Mesenchymal stem cell (in vitro differentiated cells and primary cell): ENCODE results near the gene PDGFA.

Experiments
- DNase-seq: peaks from one replicate; pipeline ENCODE4 v3.0.0-alpha.2; 2013
- H2AFZ ChIP-seq: one replicate; pipeline ENCODE4 v1.6.1; 2013; ENCODE audit warnings: low read depth, mild to moderate bottlenecking, control low read depth, inconsistent platforms, low read length, moderate library complexity
- H2AK5ac ChIP-seq: 2 replicates; pipeline ENCODE4 v1.6.1; 2013; ENCODE audit warnings: low read length, moderate library complexity, mild to moderate bottlenecking, inconsistent platforms; ENCODE audit not compliant: severe bottlenecking
- H2BK120ac ChIP-seq: one replicate; pipeline ENCODE4 v1.6.1; 2013; ENCODE audit warnings: low read depth, mild to moderate bottlenecking, inconsistent platforms, low read length, moderate library complexity
- H2BK12ac ChIP-seq, 2 experiments: one replicate each; pipeline ENCODE4 v1.6.1; 2013; ENCODE audit warnings: inconsistent platforms in 2 of 2, low read length in 2 of 2, mild to moderate bottlenecking in 2 of 2, moderate library complexity in 2 of 2, control low read depth in 1 of 2
- H2BK15ac ChIP-seq: one replicate; pipeline ENCODE4 v1.6.1; 2013; ENCODE audit warnings: mild to moderate bottlenecking, low read depth, inconsistent platforms; ENCODE audit not compliant: poor library complexity, severe bottlenecking
- H2BK5ac ChIP-seq: 2 replicates; pipeline ENCODE4 v1.6.1; 2013; ENCODE audit warnings: low read depth, mild to moderate bottlenecking, low read length, control low read depth, inconsistent platforms; ENCODE audit not compliant: poor library complexity, severe bottlenecking
- H3K14ac ChIP-seq, 2 experiments: one replicate each; pipeline ENCODE4 v1.6.1; 2013; ENCODE audit warnings: inconsistent platforms in 2 of 2, low read length in 2 of 2, control low read depth in 1 of 2, mild to moderate bottlenecking in 1 of 2, moderate library complexity in 1 of 2
- H3K18ac ChIP-seq, 2 experiments: one replicate each; pipeline ENCODE4 v1.6.1; 2013; ENCODE audit warnings: inconsistent platforms in 2 of 2, low read length in 2 of 2, control low read depth in 1 of 2, low read depth in 1 of 2, mild to moderate bottlenecking in 1 of 2
- H3K23ac ChIP-seq, 2 experiments: one replicate each; pipeline ENCODE4 v1.6.1; 2013; ENCODE audit warnings: inconsistent platforms in 2 of 2, low read length in 2 of 2, mild to moderate bottlenecking in 2 of 2, moderate library complexity in 2 of 2, control low read depth in 1 of 2
- H3K27ac ChIP-seq: 2 replicates; pipeline ENCODE4 v1.5.1; 2013; ENCODE audit warnings: mild to moderate bottlenecking, moderate library complexity, low read length, control low read depth, inconsistent platforms; ENCODE audit not compliant: poor library complexity, severe bottlenecking
- H3K27me3 ChIP-seq, 2 experiments: 2 replicates each; pipeline versions ENCODE4 v1.6.1 to v1.7.0; 2013; ENCODE audit warnings: low read length in 2 of 2, mild to moderate bottlenecking in 2 of 2, moderate library complexity in 2 of 2, control low read depth in 1 of 2, inconsistent platforms in 1 of 2; ENCODE audit not compliant: control insufficient read depth in 1 of 2, insufficient read depth in 1 of 2
- H3K36me3 ChIP-seq, 2 experiments: 2 replicates each; pipeline versions ENCODE4 v1.6.1 to v1.7.0; 2013; ENCODE audit warnings: low read length in 2 of 2, control low read depth in 1 of 2, inconsistent platforms in 1 of 2, low read depth in 1 of 2, mild to moderate bottlenecking in 1 of 2; ENCODE audit not compliant: insufficient read depth in 2 of 2, control insufficient read depth in 1 of 2
- H3K4ac ChIP-seq, 2 experiments: one replicate each; pipeline ENCODE4 v1.6.1; 2013; ENCODE audit warnings: inconsistent platforms in 2 of 2, low read length in 2 of 2, mild to moderate bottlenecking in 2 of 2, moderate library complexity in 2 of 2, control low read depth in 1 of 2, low read depth in 1 of 2
- H3K4me1 ChIP-seq: 2 replicates; pipeline ENCODE4 v1.6.1; 2013; ENCODE audit warnings: low read depth, low read length, control low read depth; ENCODE audit not compliant: control insufficient read depth, insufficient read depth
- H3K4me2 ChIP-seq: 2 replicates; pipeline ENCODE4 v1.6.1; 2013; ENCODE audit warnings: low read length, mild to moderate bottlenecking, inconsistent platforms; ENCODE audit not compliant: poor library complexity, severe bottlenecking
- H3K4me3 ChIP-seq, 2 experiments: 2 replicates each; pipeline versions ENCODE4 v1.5.1 to v1.7.0; 2013; ENCODE audit warnings: low read length in 2 of 2, mild to moderate bottlenecking in 2 of 2, control low read depth in 1 of 2, low read depth in 1 of 2; ENCODE audit not compliant: insufficient read depth in 1 of 2
- H3K79me1 ChIP-seq: replicated peaks from 2 replicates; pipeline ENCODE4 v1.6.1; 2013; ENCODE audit warnings: mild to moderate bottlenecking, control low read depth, low read length, inconsistent platforms; ENCODE audit not compliant: poor library complexity, severe bottlenecking
- H3K9ac ChIP-seq: 2 replicates; pipeline ENCODE4 v1.7.0; 2013; ENCODE audit warnings: mild to moderate bottlenecking, low read length, moderate library complexity
- H3K9me3 ChIP-seq: 2 replicates; pipeline ENCODE4 v1.7.0; 2013; ENCODE audit warnings: mild to moderate bottlenecking, low read length; ENCODE audit not compliant: control insufficient read depth
- H4K8ac ChIP-seq: one replicate; pipeline ENCODE4 v1.6.1; 2013; ENCODE audit warnings: inconsistent platforms, mild to moderate bottlenecking, low read length, moderate library complexity
- H4K91ac ChIP-seq: one replicate; pipeline ENCODE4 v1.6.1; 2013; ENCODE audit warnings: mild to moderate bottlenecking, low read length, inconsistent platforms
- WGBS: methylation state at CpG from one replicate; pipeline ENCODE4 v1.1.7; 2013; ENCODE audit warnings: mixed read lengths; 5-methylcytosine and 5-hydroxymethylcytosine counted together

Gene PDGFA

GRCh38 chr7:557558-557881 lies 37.9 kb upstream of the PDGFA start:
- H3K4me2 ChIP-seq: no peak overlapping the region
- no peak overlapping the region for H3K9ac ChIP-seq
- peaks cover 24% of the 10 kb centered on the region for H3K4me1 ChIP-seq
- no peak overlapping the region for H2BK5ac ChIP-seq
- H3K4ac ChIP-seq: no peak overlapping the region
- H2BK12ac ChIP-seq: no peak overlapping the region
- peaks cover 0 to 26% of the 10 kb centered on the region in 2 experiments for H3K27me3 ChIP-seq
- H2AFZ ChIP-seq: no peak overlapping the region
- H3K27ac ChIP-seq: no peak overlapping the region
- H3K4me3 ChIP-seq: no peak overlapping the region
- H4K8ac ChIP-seq: no peak overlapping the region
- no peak overlapping the region for H3K14ac ChIP-seq
- peaks cover 0 to 5% of the 10 kb centered on the region in 2 experiments for H3K36me3 ChIP-seq
- H3K18ac ChIP-seq: no peak overlapping the region
- no peaks in the 10 kb centered on the region for H3K79me1 ChIP-seq
- no peak overlapping the region for H2AK5ac ChIP-seq
- DNase-seq: no peak
- H3K23ac ChIP-seq: no peak overlapping the region
- no peak overlapping the region for H2BK15ac ChIP-seq
- WGBS: 96% methylated on average over 8 of the region's 12 CpGs
- H4K91ac ChIP-seq: no peak overlapping the region
- peaks cover 4% of the 10 kb centered on the region for H3K9me3 ChIP-seq
- H2BK120ac ChIP-seq: no peak overlapping the region

GRCh38 chr7:556837-557557 lies 37.4 kb upstream of the PDGFA start:
- Histone ChIP-seq H3K4me3 (no peak overlapping the region), H4K8ac (no peak overlapping the region), H3K36me3 (peaks cover 0 to 5% of the 10 kb centered on the region in 2 experiments), H4K91ac (no peak overlapping the region), H2BK15ac (no peak overlapping the region), H3K27me3 (peaks cover 0 to 26% of the 10 kb centered on the region in 2 experiments), H3K23ac (no peak overlapping the region), H3K4me1 (peaks cover 20% of the 10 kb centered on the region), H2BK120ac (no peak overlapping the region), H2AK5ac (no peak overlapping the region), H3K4ac (no peak overlapping the region), H3K27ac (no peak overlapping the region), H3K4me2 (no peak overlapping the region), H3K9ac (no peak overlapping the region), H2BK5ac (no peak overlapping the region), H3K18ac (no peak overlapping the region), H3K14ac (no peak overlapping the region), H2BK12ac (no peak overlapping the region), H3K79me1 (no peaks in the 10 kb centered on the region), H2AFZ (no peak overlapping the region), H3K9me3 (peaks cover 4% of the 10 kb centered on the region)
- WGBS: 94% methylated on average over 29 of the region's 32 CpGs
- no peak for DNase-seq

- Histone ChIP-seq H3K23ac (no peak overlapping the region), H3K36me3 (peaks cover 0 to 5% of the 10 kb centered on the region in 2 experiments), H3K9me3 (peaks cover 4% of the 10 kb centered on the region), H2BK5ac (no peak overlapping the region), H2BK120ac (no peak overlapping the region), H3K4me2 (no peak overlapping the region), H2AFZ (no peak overlapping the region), H3K4me3 (no peak overlapping the region), H4K8ac (no peak overlapping the region), H3K4ac (no peak overlapping the region), H3K79me1 (no peaks in the 10 kb centered on the region), H3K4me1 (peaks cover 14% of the 10 kb centered on the region), H4K91ac (no peak overlapping the region), H2BK12ac (no peak overlapping the region), H3K27ac (no peak overlapping the region), H2AK5ac (no peak overlapping the region), H3K14ac (no peak overlapping the region), H2BK15ac (no peak overlapping the region), H3K9ac (no peak overlapping the region), H3K27me3 (peaks cover 0 to 26% of the 10 kb centered on the region in 2 experiments), H3K18ac (no peak overlapping the region)
- WGBS: 94% methylated on average over 23 of the region's 30 CpGs
- DNase-seq: no peak
These were observed 36.7 kb upstream of the PDGFA start for GRCh38 chr7:556291-556826.

GRCh38 chr7:555551-556160 lies 36.0 kb upstream of the PDGFA start:
- Histone ChIP-seq H2BK5ac (no peak overlapping the region), H3K14ac (no peak overlapping the region), H4K91ac (no peak overlapping the region), H3K27me3 (peaks cover 0 to 26% of the 10 kb centered on the region in 2 experiments), H4K8ac (no peak overlapping the region), H3K23ac (no peak overlapping the region), H2BK12ac (no peak overlapping the region), H3K27ac (no peak overlapping the region), H3K4me1 (peaks cover 11% of the 10 kb centered on the region), H3K79me1 (no peaks in the 10 kb centered on the region), H2AFZ (no peak overlapping the region), H3K9ac (no peak overlapping the region), H3K18ac (no peak overlapping the region), H3K36me3 (peaks cover 0 to 5% of the 10 kb centered on the region in 2 experiments), H3K4ac (no peak overlapping the region), H2BK15ac (no peak overlapping the region), H3K4me2 (no peak overlapping the region), H3K4me3 (no peak overlapping the region), H2AK5ac (no peak overlapping the region), H3K9me3 (peaks cover 4% of the 10 kb centered on the region), H2BK120ac (no peak overlapping the region)
- 89% methylated on average over 18 of the region's 18 CpGs for WGBS
- DNase-seq: no peak
